GM20000 (cell line): Measurements from ENCODE around the gene PLXNC1.

Experiments used
- DNase-seq: peaks from one replicate; pipeline ENCODE4 v3.0.0; 2012; ENCODE audit warnings: low spot score
- TF ChIP-seq, protein P1 (sequence below): IDR thresholded peaks from 2 replicates; pipeline ENCODE4 v1.5.1; 2012; ENCODE audit warnings: mild to moderate bottlenecking, control low read depth; ENCODE audit errors: extremely low read depth, missing control alignments

Gene PLXNC1

DNA sequence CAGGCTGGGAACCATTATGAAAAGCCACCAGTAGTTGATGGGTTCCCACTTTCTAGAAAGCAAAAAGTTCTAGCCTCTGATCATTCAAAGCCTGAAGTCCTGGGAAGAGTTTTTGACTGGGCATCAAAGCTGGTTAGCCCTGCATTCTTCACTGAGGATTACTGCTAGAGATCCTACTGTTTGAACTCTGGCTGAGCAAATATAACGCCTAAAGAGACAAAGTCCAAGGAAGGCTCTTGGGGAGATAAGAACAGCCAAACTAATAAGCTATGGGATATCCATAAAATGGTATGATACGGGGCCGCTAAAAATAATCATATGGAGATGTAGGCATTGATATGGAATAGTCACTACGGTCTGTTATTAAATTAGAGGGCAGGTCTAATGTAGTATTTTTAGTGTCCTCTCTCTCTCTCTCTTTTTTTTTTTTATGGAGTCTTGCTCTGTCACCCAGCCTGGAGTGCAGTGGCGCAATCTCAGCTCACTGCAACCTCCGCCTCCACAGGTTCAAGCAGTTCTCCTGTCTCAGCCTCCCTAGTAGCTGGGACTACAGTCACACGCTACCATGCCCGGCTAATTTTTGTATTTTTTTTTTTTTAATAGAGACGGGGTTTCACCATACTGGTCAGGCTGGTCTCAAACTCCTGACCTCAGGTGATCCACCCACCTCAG, 35.5 kb downstream of the PLXNC1 start:
- DNase-seq, result no peak
- TF ChIP-seq, protein P1, sequence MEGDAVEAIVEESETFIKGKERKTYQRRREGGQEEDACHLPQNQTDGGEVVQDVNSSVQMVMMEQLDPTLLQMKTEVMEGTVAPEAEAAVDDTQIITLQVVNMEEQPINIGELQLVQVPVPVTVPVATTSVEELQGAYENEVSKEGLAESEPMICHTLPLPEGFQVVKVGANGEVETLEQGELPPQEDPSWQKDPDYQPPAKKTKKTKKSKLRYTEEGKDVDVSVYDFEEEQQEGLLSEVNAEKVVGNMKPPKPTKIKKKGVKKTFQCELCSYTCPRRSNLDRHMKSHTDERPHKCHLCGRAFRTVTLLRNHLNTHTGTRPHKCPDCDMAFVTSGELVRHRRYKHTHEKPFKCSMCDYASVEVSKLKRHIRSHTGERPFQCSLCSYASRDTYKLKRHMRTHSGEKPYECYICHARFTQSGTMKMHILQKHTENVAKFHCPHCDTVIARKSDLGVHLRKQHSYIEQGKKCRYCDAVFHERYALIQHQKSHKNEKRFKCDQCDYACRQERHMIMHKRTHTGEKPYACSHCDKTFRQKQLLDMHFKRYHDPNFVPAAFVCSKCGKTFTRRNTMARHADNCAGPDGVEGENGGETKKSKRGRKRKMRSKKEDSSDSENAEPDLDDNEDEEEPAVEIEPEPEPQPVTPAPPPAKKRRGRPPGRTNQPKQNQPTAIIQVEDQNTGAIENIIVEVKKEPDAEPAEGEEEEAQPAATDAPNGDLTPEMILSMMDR, result no peak

DNA sequence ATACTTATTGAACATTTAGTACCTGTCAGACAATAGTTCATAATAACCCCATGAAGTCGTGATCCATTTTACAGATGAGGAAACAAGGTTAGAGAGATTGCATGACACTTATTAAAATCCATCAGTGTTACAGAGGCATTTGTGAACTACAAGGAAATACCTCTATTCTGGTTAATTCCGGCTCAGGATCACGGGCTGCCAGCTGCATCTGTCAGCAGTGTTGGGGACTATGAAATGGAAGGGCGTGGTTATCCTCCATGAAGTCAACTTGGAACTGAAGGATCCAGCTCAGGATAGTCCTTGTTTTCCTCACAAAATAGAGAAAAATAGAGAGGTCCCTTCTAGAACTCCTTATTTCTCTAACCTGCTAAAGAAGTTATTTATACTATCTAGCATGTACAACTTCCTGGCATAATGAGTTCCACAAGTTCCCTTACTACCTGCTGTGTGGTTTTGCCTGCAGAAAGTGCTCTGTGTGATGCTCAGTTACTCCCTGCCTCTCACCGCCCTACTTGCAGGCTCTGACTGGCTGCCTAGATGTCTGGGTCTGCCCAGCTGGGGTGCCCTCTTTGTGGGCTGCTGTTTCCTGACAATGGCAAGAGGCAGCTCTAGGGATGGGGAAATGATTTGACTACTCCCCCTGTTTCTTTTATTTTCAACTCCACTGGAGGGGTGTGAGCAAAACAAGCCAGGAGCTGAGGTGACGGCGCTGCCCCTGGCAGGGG, 36.8 kb downstream of the PLXNC1 start:
- DNase-seq, result no peak
- TF ChIP-seq, protein P1, result no peak

DNA sequence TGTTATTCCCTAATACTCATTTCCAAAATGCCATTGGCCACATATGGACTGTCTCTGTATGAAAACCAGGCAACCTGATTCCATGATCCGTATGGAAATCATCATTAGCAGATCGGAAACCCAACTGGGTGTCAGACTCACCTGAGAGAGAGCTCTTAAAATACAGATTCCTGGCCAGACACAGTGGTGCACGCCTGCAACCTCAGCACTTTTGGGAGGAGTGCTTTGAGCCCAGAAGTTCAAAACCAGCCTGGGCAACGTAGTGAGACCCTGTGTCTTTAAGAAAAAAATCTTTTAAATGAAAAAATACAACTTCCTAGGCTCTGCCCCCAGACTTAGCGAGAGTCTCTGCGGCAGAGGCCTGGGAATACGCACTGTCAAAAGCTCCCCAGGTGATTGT, 37.4 kb downstream of the PLXNC1 start:
- DNase-seq, result no peak
- TF ChIP-seq, protein P1, result no peak

DNA sequence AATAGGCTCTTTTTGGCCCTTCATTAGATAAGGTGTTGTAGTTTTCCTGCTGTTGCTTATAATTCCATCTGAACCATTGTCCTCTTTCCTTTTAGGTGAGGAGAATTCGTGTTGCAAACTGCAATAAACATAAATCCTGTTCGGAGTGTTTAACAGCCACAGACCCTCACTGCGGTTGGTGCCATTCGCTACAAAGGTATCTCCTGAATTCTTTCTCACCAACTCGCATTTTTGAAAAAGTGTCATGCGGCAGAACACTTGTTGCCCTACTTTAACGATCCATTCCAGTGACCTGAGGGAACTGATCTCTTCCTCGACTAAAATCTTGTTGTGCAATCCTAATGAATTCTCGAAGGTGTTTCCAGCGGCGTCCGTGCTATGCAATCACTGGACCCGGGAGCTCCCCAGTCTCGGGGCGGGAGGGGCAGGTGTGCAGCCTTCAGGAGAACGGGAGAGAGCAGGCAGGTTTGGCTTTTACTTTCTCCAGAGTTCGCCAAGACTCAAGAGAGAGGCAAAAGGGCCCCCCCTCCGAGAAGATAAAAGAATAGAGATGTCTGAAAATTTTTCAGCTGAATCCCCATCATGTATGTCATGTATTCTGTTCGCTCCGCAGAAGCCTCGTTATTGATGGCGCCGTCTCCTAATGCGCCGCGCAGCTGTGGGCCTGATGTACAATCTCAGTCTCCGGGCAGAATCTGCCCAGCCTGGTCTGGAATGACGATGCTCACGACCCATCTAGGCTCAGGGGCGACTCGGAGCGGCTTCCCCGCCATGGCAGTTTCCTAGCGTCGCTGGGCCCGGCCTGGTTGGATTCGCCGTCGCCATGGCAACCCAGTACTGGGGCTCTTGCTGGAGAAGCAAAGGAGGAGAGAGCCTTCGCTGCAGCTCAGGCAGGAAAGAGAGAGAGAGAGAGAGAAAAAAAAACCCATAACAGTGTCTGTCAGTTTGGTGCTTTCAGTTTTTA, 38.2 kb downstream of the PLXNC1 start:
- TF ChIP-seq, protein P1, result no peak
- DNase-seq, result no peak

DNA sequence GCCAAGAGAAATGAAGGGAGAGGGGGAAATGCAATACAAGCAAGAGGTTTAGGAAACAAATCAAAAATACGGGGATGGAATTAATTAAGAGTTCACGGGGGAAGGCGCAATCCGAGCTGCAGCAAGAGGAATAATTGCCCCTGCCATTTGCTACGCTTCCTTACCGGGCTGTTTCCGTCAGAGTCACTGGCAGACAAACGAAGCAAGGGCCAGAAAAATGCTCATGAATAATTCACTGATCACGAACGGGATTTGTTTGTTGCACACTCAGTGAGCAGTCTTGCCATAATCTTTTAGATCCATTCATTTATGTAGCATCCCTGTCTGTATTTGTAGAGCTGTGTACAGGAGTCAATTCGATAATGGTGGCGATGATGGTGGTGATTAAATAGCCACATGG, 39.0 kb downstream of the PLXNC1 start:
- TF ChIP-seq, protein P1, result no peak
- DNase-seq, result no peak

DNA sequence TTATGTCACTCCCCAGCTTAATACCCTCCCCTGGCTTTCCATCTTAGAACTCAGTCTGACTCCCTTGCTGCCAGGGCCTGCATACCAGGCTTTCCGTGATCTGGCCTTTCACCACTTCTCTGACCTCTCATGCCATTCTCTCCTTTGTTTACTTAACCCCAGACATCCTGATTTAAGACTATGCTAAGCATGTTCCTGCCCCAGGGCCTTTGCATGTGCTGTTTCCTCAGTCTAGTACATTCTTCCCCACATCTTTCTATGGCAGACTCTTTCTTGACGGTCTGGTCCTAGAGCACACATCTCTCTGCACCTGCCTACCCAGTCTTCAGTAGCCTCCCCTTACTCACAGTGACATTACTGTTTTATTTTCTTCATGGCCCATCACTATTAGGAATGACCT, 42.2 kb downstream of the PLXNC1 start:
- no peak for DNase-seq
- TF ChIP-seq, protein P1, result no peak
